Adrenal gland (tissue), 5 donors: ENCODE data around the gene PRDM15.

ENCODE experiments used
- CTCF ChIP-seq, 6 experiments: fragments of 450-650 bp in 4 of 6; fragments of 200-600 bp in 2 of 6; sonication (generic) in 1 of 6; IDR thresholded peaks; 1 replicate in 5 of 6; 2 replicates in 1 of 6; pipeline versions ENCODE4 v1.5.1 to v1.8.0; 2016 to 2021; ENCODE audit warnings: antibody characterized with exemption in 6 of 6, mild to moderate bottlenecking in 2 of 6, moderate library complexity in 1 of 6
- POLR2A ChIP-seq, 2 donors: fragments of 450-650 bp; IDR thresholded peaks; one replicate each; pipeline ENCODE4 v1.6.1; 2017; ENCODE audit warnings: antibody characterized with exemption in 2 of 2, mild to moderate bottlenecking in 2 of 2, moderate library complexity in 1 of 2
- donor health status: DM: no; HTN: no; CAD: no.

DNA sequence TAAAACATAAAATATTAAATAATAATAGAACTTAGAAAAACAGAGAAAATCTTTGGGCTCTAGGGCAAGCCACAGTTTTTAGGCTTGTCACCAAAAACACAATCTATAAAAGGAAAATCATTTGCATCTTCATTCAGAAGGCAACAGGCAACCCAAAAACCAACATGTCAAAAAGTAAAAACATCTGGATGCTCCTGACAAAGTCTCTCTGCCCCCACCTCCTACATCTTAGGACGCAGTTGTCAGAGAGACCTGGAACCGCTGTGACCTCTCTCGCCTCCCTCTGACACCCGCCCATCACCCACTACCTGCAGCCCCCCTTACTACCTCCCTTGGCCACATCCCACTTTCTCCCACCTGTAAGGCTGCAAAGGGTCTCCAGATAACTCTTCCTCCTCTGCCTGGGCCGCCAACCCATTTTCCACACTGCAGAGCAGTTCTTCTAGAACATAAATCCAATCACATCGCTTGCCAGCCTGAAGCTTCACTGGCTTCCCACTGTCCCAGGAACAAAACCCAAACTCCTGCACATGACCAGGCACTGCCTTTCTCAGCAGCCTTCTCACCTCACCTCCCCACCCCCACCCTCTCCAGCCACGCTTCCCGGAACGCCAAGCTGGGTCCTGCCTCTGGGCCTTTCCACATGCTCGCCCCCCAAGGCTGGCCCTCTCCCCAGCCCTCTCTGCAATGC lies 14.7 kb downstream of the PRDM15 start:
- TF ChIP-seq CTCF (IDR thresholded peaks at IDR 0.05) (no peak), POLR2A (IDR thresholded peaks at IDR 0.05) (no peak)
